ENCODE results near the gene ME3.

ME3 gene

GRCh38 chr11:86627776-86628455, 44.5 kb downstream of the ME3 start:
- no peak for TF ChIP-seq FOXM1 (IDR thresholded peaks at IDR 0.05; ENCODE audit: borderline replicate concordance, low read depth)
- TF ChIP-seq YY1 (IDR thresholded peaks at IDR 0.05; ENCODE audit: low read depth): no peak
- TF ChIP-seq EP300 (IDR thresholded peaks at IDR 0.05; ENCODE audit: borderline replicate concordance): no peak
- no peak for TF ChIP-seq NFIC (IDR thresholded peaks at IDR 0.05)
- no peak for TF ChIP-seq MAX (IDR thresholded peaks at IDR 0.05)
- no peak for TF ChIP-seq CREB1 (IDR thresholded peaks at IDR 0.05; ENCODE audit: low read depth)
- no peak for TF ChIP-seq TAF1 (IDR thresholded peaks at IDR 0.05; ENCODE audit: low read depth)
- TF ChIP-seq CEBPB (IDR thresholded peaks at IDR 0.05): no peak
- TF ChIP-seq REST (IDR thresholded peaks at IDR 0.05; ENCODE audit: low read depth): no peak
- TF ChIP-seq USF1 (IDR thresholded peaks at IDR 0.05): no peak
- no peak for TF ChIP-seq RAD21 (IDR thresholded peaks at IDR 0.05; ENCODE audit: low read depth)

- TF ChIP-seq CREB1 (IDR thresholded peaks at IDR 0.05; ENCODE audit: low read depth) (no peak), MAX (IDR thresholded peaks at IDR 0.05) (no peak), NFIC (IDR thresholded peaks at IDR 0.05) (no peak), ZBTB7A (IDR thresholded peaks at IDR 0.05; ENCODE audit: low read depth) (no peak), USF1 (IDR thresholded peaks at IDR 0.05) (no peak), REST (IDR thresholded peaks at IDR 0.05; ENCODE audit: low read depth) (no peak), RAD21 (IDR thresholded peaks at IDR 0.05; ENCODE audit: low read depth) (no peak), EGR1 (IDR thresholded peaks at IDR 0.05) (no peak), YY1 (IDR thresholded peaks at IDR 0.05; ENCODE audit: low read depth) (no peak)
Observed at GRCh38 chr11:86625981-86626380, 46.4 kb downstream of the ME3 start.

GRCh38 chr11:86625544-86625943, 46.9 kb downstream of the ME3 start:
- TF ChIP-seq CREB1 (IDR thresholded peaks at IDR 0.05; ENCODE audit: low read depth) (no peak), MAX (IDR thresholded peaks at IDR 0.05) (no peak), TEAD4 (IDR thresholded peaks at IDR 0.05) (no peak), USF1 (IDR thresholded peaks at IDR 0.05) (no peak), EP300 (IDR thresholded peaks at IDR 0.05; ENCODE audit: borderline replicate concordance) (no peak), EGR1 (IDR thresholded peaks at IDR 0.05) (no peak), YY1 (IDR thresholded peaks at IDR 0.05; ENCODE audit: low read depth) (no peak), CEBPB (IDR thresholded peaks at IDR 0.05) (no peak), FOXM1 (IDR thresholded peaks at IDR 0.05; ENCODE audit: borderline replicate concordance, low read depth) (no peak), RAD21 (IDR thresholded peaks at IDR 0.05; ENCODE audit: low read depth) (no peak), NFIC (IDR thresholded peaks at IDR 0.05) (no peak), REST (IDR thresholded peaks at IDR 0.05; ENCODE audit: low read depth) (no peak), ZBTB7A (IDR thresholded peaks at IDR 0.05; ENCODE audit: low read depth) (no peak), TCF12 (IDR thresholded peaks at IDR 0.05; ENCODE audit: low read depth) (no peak), TAF1 (IDR thresholded peaks at IDR 0.05; ENCODE audit: low read depth) (no peak)

GRCh38 chr11:86624366-86624765, 48.0 kb downstream of the ME3 start:
- TF ChIP-seq CEBPB (IDR thresholded peaks at IDR 0.05) (peak; percentile 41), YY1 (IDR thresholded peaks at IDR 0.05; ENCODE audit: low read depth) (no peak)

Measured in Ishikawa (cell line).